Memory B cell (primary cell): ENCODE data around the gene KIF11.

Source experiments
- ATAC-seq: fragments of 150-1000 bp; cut with Tn5 transposase; 2 replicates; pipeline ENCODE4 v1.10.0; 2021; ENCODE audit warnings: low read depth, mild to moderate bottlenecking, moderate library complexity
- DNase-seq, 2 donors: peaks; one replicate each; pipeline ENCODE4 v3.0.0; 2022; ENCODE audit warnings: low spot score in 2 of 2
- H3K27ac Mint-ChIP-seq: one replicate; pipeline ENCODE4 v1.8.0; 2022; ENCODE audit warnings: mild to moderate bottlenecking, moderate library complexity, mixed read lengths
- H3K27me3 Mint-ChIP-seq: one replicate; pipeline ENCODE4 v1.8.0; 2022; ENCODE audit warnings: mixed read lengths
- H3K36me3 Mint-ChIP-seq: one replicate; pipeline ENCODE4 v1.8.0; 2022; ENCODE audit warnings: mild to moderate bottlenecking, mixed read lengths
- H3K4me1 Mint-ChIP-seq: one replicate; pipeline ENCODE4 v1.8.0; 2022; ENCODE audit warnings: mixed read lengths
- H3K4me3 Mint-ChIP-seq: one replicate; pipeline ENCODE4 v1.8.0; 2022; ENCODE audit warnings: mild to moderate bottlenecking, moderate library complexity, mixed read lengths
- H3K9me3 Mint-ChIP-seq: one replicate; pipeline ENCODE4 v1.8.0; 2022; ENCODE audit warnings: mixed read lengths

KIF11 gene

DNA sequence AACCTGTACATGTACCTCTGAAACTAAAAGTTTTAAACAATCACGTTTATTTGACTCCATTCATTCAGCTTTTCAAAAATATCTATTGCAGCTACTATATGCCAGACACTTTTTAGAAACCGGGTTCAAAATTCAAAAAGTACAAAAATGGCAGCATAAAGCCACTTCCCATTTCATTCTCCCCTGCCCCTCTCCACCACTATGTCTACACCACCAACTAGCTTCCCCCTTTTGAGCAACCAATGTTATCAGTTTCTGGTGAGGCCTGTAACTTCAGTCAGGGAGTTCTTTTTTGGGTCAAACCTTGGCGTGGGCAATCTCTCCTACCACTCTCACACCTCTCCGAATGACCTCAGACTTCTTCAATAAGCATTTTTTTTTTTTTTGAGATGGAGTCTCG is 85.3 kb downstream of the KIF11 start:
- no peak overlapping the region for H3K4me3 Mint-ChIP-seq
- ATAC-seq = no peak
- no peak for DNase-seq
- H3K27me3 Mint-ChIP-seq = no peaks in the 10 kb centered on the region
- no peak overlapping the region for H3K27ac Mint-ChIP-seq
- H3K9me3 Mint-ChIP-seq = peaks cover 2% of the 10 kb centered on the region
- H3K36me3 Mint-ChIP-seq = peaks cover 6% of the 10 kb centered on the region
- H3K4me1 Mint-ChIP-seq = peaks cover 8% of the 10 kb centered on the region

DNA sequence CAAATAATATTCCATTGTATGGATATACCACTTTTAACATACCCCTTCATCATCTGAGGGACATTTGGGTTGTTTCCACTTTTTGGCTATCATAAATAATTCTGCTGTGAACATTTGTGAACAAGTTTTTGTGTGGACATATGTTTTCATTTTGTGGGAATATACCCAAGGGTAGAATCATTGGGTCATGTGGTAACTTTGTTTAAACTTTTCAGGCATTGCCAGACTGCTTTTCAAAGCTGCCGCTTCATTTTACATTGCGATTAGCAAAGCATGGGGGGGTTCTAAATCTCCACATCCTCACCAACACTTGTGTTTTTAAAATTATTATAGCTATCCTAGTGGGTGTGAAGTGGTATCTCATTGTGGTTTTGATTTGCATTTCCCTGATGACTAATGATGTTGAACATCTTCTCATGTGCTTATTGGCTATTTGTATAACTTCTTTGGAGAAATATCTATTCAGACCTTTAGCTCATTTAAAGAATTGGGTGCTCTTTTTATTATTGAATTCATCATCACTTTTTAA is 88.4 kb downstream of the KIF11 start:
- H3K27ac Mint-ChIP-seq = no peak overlapping the region
- DNase-seq (no peak), ATAC-seq (peak; percentile 56)
- H3K4me3 Mint-ChIP-seq = no peak overlapping the region
- peaks cover 11% of the 10 kb centered on the region for H3K9me3 Mint-ChIP-seq
- no peaks in the 10 kb centered on the region for H3K27me3 Mint-ChIP-seq
- H3K4me1 Mint-ChIP-seq = peaks cover 14% of the 10 kb centered on the region
- peaks cover 18% of the 10 kb centered on the region for H3K36me3 Mint-ChIP-seq

DNA sequence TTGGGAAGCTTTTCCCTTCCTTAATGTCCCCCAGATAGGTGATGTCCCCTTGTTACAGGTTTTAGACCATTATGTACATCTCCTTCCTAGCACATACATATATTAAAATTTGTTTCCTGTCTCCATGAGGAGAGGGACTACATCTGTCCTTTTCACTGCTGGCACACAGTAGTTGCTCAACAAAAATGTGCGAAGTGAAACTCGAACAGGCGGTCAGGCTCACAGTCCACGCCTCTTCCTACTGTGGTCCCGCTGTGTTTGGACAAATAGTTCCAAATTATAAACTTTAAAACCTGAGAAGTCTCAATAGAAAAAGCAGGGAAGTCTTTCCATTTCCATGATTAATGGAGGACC is 95.6 kb downstream of the KIF11 start:
- Mint-ChIP-seq H3K36me3 (peaks cover 34% of the 10 kb centered on the region), H3K27ac (peak overlapping the region; percentile 73), H3K4me1 (peaks cover 26% of the 10 kb centered on the region), H3K27me3 (no peaks in the 10 kb centered on the region), H3K9me3 (peaks cover 9% of the 10 kb centered on the region), H3K4me3 (peak overlapping the region; percentile 88)
- DNase-seq = no peak
- ATAC-seq = no peak

DNA sequence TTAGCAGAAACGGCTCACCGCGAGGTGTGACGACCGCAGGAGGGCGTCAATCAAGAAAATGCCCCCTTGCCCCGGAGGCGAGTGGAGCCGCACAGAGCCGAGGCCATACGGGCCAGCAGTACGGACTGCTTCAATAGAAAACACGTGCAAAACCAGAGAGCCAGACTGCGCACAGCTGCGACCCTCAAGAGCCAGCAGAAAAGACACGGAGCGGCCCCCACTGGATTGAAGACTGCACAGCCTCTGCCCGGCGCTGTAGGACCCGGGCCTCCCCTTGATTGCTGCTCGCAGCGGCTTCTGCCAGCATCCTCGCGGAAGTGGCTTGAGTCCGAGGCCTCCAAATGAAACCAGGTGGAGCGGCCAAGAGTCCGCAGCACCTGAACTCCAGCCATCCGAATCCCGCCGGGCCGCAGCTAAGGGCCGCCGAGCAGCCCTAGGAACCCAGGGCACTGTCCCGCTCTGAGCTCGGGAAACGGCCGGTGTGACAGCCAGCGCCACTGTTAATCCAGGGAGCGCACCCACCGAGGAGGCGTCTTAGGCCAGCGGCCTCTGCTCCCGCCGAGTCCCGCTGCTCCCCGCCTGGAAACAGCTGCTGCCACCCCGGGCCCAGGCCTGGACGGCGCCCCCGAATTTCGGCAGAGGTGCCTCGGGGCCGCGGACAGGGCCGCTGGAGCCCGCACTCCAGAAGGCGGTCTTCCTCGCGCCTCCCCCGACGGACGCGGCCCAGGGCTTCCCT is 96.2 kb downstream of the KIF11 start:
- H3K27ac Mint-ChIP-seq = peak overlapping the region; percentile 73
- DNase-seq = peak; percentile 22 to 78
- ATAC-seq = peak; percentile 6
- H3K4me3 Mint-ChIP-seq = peak overlapping the region; percentile 88
- H3K4me1 Mint-ChIP-seq = peaks cover 26% of the 10 kb centered on the region
- peaks cover 9% of the 10 kb centered on the region for H3K9me3 Mint-ChIP-seq
- peaks cover 34% of the 10 kb centered on the region for H3K36me3 Mint-ChIP-seq
- no peaks in the 10 kb centered on the region for H3K27me3 Mint-ChIP-seq

DNA sequence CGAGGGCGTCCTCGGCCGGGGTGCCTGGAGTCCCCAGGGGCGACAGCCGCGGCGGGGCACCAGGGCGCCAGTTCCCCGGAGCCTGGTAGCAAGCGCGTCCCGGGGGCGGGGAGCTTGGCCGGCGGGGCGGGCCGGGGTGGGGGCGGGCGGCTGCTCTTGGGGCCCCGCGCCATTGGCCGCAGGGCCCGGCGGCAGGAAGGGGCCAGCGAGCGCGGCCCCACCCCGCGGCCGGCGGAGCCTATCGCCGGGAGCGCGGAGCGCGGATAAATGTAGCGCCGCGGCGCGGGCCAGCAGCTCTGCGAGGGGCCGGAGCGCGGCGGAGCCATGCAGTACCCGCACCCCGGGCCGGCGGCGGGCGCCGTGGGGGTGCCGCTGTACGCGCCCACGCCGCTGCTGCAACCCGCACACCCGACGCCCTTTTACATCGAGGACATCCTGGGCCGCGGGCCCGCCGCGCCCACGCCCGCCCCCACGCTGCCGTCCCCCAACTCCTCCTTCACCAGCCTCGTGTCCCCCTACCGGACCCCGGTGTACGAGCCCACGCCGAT is 96.8 kb downstream of the KIF11 start, which contains the start of gene HHEX:
Gene HHEX, plus strand, starts transcription at position 293 of the 548 bp plus-strand sequence. Its CDS starts 32 bp downstream, at position 325.
- no peaks in the 10 kb centered on the region for H3K27me3 Mint-ChIP-seq
- H3K27ac Mint-ChIP-seq = peak within 1 kb of the TSS; percentile 97
- DNase-seq = peak in 1 of 2 donors; percentile 72
- peaks cover 6% of the 10 kb centered on the region for H3K9me3 Mint-ChIP-seq
- peaks cover 36% of the 10 kb centered on the region for H3K36me3 Mint-ChIP-seq
- peaks cover 30% of the 10 kb centered on the region for H3K4me1 Mint-ChIP-seq
- ATAC-seq = peak; percentile 69
- peak within 1 kb of the TSS; percentile 89 for H3K4me3 Mint-ChIP-seq

DNA sequence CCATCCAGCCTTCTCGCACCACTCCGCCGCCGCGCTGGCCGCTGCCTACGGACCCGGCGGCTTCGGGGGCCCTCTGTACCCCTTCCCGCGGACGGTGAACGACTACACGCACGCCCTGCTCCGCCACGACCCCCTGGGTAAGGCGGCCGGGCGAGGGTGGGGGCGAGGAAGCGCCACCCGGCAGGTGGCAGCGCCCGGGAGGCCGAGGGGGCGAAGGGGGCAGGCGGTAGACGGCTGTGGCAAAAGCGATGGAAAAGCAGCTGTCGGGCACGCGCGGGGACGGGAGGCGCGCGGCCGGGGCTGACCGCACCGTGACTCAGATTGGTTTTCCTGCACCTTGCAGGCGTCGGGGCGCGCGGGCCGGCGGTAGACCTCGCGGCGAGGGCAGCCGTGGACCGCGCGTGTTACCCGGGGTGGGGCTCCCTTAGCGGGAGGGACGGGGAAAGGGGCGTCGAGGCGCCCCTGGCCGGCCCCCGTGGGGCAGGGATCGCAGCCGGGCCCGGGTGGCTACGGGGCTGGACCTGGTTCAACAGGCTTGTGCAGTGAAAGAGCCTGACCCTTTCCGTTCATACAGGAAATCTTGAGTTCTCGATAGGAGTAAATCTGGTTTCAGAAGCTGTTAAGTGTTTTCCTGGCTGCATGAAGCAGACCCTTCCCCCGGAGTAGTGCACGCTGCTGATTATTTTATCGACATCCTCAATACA is 97.4 kb downstream of the KIF11 start:
- Mint-ChIP-seq H3K27me3 (no peaks in the 10 kb centered on the region), H3K4me1 (peaks cover 27% of the 10 kb centered on the region), H3K9me3 (peaks cover 5% of the 10 kb centered on the region), H3K36me3 (peaks cover 33% of the 10 kb centered on the region), H3K4me3 (peak overlapping the region; percentile 89), H3K27ac (peak overlapping the region; percentile 97)
- DNase-seq (peak; percentile 62 to 66), ATAC-seq (peak; percentile 28)

DNA sequence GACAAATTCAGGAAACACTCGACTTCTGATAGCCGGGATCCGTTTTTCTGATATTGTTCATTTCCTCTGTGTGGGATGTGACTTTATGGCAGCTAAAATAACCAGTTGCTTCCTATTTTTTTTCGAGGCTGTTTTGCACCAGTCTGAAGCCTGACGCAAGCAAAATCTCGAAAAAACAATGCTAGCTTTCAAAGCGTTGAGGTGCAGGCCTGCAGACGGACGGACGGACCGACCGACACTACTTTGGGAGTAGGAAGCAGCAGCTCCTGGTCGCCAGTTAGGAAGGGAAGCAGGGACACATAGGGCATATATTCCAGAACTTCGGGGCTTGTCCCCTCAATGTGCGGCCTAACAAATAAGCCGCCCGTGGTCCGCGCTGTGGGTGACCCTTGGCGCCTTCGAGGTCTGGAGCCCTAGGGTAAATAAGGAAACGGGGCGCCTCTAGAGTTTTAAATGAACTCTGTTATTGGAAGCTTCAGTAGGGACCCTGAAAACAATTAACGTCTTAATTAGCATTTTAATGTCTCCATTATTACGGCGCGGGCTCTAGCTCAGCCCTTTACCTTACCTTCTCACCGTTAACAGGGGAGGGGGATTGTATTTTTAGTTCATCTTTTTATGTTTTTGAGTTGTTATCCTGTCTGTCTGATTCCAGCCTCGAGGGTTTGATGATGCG is 98.1 kb downstream of the KIF11 start:
- Mint-ChIP-seq H3K36me3 (peaks cover 29% of the 10 kb centered on the region), H3K27me3 (no peaks in the 10 kb centered on the region), H3K27ac (peak overlapping the region; percentile 97), H3K4me3 (peak overlapping the region; percentile 89), H3K4me1 (peaks cover 26% of the 10 kb centered on the region), H3K9me3 (peaks cover under 1% of the 10 kb centered on the region)
- ATAC-seq (no peak), DNase-seq (peak; percentile 11 to 34)

DNA sequence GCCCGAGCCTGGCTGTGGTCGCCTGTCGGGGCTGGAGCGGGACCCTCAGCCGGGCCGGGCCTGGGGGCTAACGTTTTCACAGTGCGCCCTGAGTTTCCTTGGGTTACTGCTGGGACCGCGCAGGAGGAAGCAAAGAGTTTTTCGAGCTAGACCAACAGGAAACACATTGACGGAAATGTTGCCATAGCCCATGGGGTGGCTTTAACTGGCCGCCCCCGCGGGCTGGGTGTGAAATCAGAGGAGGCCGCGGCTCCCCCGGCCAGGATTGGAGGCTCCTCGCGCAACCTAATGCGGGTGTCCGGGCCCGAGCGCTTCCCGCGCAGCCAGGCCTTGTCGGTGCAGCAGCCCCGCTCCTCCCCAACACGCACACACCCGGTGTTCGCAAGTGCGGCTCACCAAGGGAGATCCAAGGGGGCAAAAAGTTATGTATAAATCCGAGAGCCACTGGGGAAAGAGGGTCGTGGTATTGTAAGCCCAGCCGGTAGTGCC is 98.7 kb downstream of the KIF11 start:
- Mint-ChIP-seq H3K4me3 (peak overlapping the region; percentile 89), H3K27ac (peak overlapping the region; percentile 97), H3K27me3 (no peaks in the 10 kb centered on the region), H3K4me1 (peaks cover 28% of the 10 kb centered on the region), H3K36me3 (peaks cover 30% of the 10 kb centered on the region), H3K9me3 (no peaks in the 10 kb centered on the region)
- DNase-seq = peak; percentile 53 to 71
- ATAC-seq = peak; percentile 40

DNA sequence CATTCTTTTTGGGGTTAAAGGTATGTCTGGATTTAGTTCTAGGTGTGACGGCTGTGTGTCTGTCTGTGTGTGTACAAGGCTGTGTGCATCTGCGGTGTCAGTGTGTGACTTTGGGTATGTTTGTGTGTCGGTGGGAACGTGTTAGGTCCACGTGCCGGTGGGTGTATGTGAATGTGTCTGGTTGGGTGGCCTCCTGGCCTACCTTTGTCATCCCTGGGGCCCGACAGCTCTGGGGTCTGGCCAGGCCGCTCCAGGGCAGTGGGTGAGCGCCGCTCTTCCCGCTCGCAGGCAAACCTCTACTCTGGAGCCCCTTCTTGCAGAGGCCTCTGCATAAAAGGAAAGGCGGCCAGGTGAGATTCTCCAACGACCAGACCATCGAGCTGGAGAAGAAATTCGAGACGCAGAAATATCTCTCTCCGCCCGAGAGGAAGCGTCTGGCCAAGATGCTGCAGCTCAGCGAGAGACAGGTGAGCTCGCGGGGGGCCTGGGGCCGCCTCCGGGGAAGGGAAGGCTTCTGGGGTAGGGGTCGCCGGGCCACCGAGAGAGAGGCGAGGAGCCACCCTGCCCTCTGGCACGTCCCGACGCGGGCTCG is 99.2 kb downstream of the KIF11 start:
- H3K27me3 Mint-ChIP-seq = no peaks in the 10 kb centered on the region
- H3K27ac Mint-ChIP-seq = peak overlapping the region; percentile 97
- ATAC-seq (no peak), DNase-seq (peak in 1 of 2 donors; percentile 15)
- H3K4me3 Mint-ChIP-seq = peak overlapping the region; percentile 89
- peaks cover 30% of the 10 kb centered on the region for H3K36me3 Mint-ChIP-seq
- H3K9me3 Mint-ChIP-seq = no peaks in the 10 kb centered on the region
- peaks cover 30% of the 10 kb centered on the region for H3K4me1 Mint-ChIP-seq

DNA sequence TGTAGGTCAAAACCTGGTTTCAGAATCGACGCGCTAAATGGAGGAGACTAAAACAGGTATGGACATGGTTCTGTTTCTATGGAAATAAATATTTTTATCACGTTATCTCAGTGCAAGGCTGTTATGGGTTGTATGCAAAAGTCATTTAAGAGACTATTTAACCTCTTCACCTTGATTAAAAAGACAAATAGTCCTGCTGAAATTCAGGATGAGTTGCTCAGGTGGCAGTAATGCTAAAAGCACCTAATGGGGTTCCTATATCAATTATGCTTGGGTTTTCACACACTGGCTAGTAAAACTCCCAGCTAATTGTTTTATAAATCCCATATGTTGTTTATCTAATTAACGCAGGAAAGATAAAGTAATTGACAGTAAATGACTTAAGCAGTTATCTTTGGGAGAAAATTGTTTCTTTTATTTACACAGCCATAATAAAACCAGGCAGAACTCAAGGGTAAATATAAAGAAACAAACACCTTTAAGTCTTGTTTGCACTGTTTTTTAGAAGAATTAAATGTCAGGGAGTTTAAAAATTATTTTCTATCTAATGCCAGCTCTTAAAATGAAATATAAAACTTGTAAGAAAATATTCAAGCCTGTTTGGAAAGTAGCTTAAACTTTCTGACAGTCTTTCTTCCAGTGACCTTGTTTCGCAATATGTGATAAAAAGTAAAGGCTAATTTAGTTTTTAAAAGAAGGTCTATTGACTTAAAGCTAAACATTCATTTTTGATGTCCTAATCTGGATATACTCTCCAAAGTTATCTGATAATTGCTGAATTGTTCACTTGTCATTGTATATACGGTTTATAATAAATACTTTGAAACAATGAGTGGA is 100.0 kb downstream of the KIF11 start:
- Mint-ChIP-seq H3K9me3 (no peaks in the 10 kb centered on the region), H3K4me1 (peaks cover 32% of the 10 kb centered on the region), H3K27me3 (no peaks in the 10 kb centered on the region), H3K36me3 (peaks cover 29% of the 10 kb centered on the region), H3K4me3 (peak overlapping the region; percentile 89), H3K27ac (peak overlapping the region; percentile 97)
- ATAC-seq = no peak
- no peak for DNase-seq

DNA sequence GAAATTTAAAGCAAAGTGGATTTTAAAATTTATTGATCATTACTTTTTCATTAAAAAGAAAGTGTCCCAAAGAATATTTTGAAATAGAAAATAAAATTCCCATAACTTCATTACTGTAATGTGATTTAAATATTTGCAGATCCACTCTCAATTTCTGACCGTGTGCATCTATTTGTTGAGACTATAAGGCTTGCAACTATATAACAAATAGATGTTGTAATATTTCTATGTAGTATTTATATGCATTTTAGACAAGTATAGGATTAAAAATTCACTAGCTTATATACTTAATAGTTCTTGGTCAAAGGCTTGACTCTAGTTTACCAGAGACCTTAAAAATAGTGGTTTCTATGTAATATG is 100.6 kb downstream of the KIF11 start:
- H3K4me1 Mint-ChIP-seq = peaks cover 31% of the 10 kb centered on the region
- no peak overlapping the region for H3K27ac Mint-ChIP-seq
- no peaks in the 10 kb centered on the region for H3K27me3 Mint-ChIP-seq
- DNase-seq (no peak), ATAC-seq (no peak)
- H3K36me3 Mint-ChIP-seq = peaks cover 28% of the 10 kb centered on the region
- H3K4me3 Mint-ChIP-seq = no peak overlapping the region
- no peaks in the 10 kb centered on the region for H3K9me3 Mint-ChIP-seq

DNA sequence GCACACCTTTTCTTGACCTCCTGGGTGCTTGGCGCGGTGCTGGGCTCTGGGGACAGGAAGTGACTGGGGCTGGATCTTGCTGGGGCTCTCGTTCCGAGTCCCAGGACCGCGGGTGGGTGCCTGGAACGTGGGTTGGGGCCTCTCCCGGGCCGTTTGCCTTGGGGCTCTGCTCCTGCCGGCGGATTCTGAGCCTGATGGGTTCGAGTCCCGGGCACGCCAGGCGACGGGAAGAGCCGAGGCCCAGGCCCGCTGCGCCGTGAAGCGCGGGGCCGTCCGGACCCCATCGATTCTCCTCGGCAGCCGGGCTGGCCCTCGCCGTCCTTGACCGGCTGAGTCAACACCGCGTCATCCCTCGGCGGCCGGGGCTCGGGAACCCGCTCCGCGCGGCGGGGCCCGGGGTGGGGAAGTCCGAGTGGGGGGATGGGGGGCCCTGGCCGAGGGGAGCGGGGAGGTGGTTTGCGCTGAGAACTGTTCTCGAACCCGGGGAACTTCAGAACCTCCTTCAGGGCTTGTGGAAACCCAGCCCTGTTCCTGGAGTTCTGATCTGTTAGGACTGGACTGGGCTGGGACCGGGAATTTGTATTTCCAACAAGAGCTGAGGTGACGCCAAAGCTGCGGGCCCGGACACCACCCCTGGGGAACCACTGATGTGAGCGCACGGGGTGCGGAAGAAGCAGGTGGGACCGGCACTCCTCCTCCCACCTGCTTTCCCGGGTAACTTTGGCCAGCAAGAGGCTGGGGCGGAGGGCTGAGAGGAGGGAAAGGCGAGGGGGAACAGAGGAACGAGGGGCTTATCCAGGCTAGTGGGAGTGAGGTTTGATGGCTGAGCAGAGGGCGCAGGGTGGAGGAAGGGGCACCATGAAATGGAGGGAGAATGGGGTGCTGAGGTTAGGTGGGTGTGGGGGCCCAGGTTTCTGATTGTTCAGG is 103.0 kb downstream of the KIF11 start:
- Mint-ChIP-seq H3K4me1 (peaks cover 41% of the 10 kb centered on the region), H3K36me3 (peaks cover 25% of the 10 kb centered on the region), H3K4me3 (no peak overlapping the region), H3K9me3 (no peaks in the 10 kb centered on the region), H3K27ac (peak overlapping the region; percentile 83), H3K27me3 (no peaks in the 10 kb centered on the region)
- ATAC-seq (no peak), DNase-seq (no peak)
